ENCODE data around the gene NRG2. TPM values are rescaled to one million over a fixed set of nuclear protein-coding genes. Genes with fewer than 3 reads are reported as not detected.

NRG2 gene
- total and polyA plus RNA-seq, 4 donors, result 2.4 to 11.5 (median 7.3) TPM

- no peak overlapping the region for H3K4me3 ChIP-seq (ENCODE audit: low read depth, low read length)
- no peaks in the 10 kb centered on the region for H3K9me3 ChIP-seq (ENCODE audit: control insufficient read depth, insufficient read depth, low read length)
- WGBS (ENCODE audit: insufficient coverage), result 16% methylated on average over 3 of the region's 5 CpGs
- DNase-seq (ENCODE audit: low read depth in 4 of 6, low spot score in 6 of 6), result peak in 4 of 6 donors; percentile 31 to 85 (median 62)
- peaks cover 25% of the 10 kb centered on the region for H3K36me3 ChIP-seq (ENCODE audit: control insufficient read depth, insufficient read depth, low read length)
- H3K27me3 ChIP-seq (ENCODE audit: control insufficient read depth, insufficient read depth, low read length), result no peaks in the 10 kb centered on the region
- H3K4me1 ChIP-seq (ENCODE audit: control insufficient read depth, insufficient read depth, low read length), result peaks cover 15% of the 10 kb centered on the region
- H3K27ac ChIP-seq (ENCODE audit: low read depth, low read length), result no peak overlapping the region
Observed at GRCh38 chr5:139863855-139864558, 179.1 kb downstream of the NRG2 start.

GRCh38 chr5:139863361-139863760 is 179.7 kb downstream of the NRG2 start:
- Histone ChIP-seq H3K4me1 (ENCODE audit: control insufficient read depth, insufficient read depth, low read length) (peaks cover 15% of the 10 kb centered on the region), H3K36me3 (ENCODE audit: control insufficient read depth, insufficient read depth, low read length) (peaks cover 25% of the 10 kb centered on the region), H3K27ac (ENCODE audit: low read depth, low read length) (no peak overlapping the region), H3K9me3 (ENCODE audit: control insufficient read depth, insufficient read depth, low read length) (no peaks in the 10 kb centered on the region), H3K27me3 (ENCODE audit: control insufficient read depth, insufficient read depth, low read length) (no peaks in the 10 kb centered on the region), H3K4me3 (ENCODE audit: low read depth, low read length) (no peak overlapping the region)
- 75% methylated on average over 9 of the region's 9 CpGs for WGBS (ENCODE audit: insufficient coverage)
- DNase-seq (ENCODE audit: low read depth in 4 of 6, low spot score in 6 of 6), result peak in 1 of 6 donors; percentile 43

GRCh38 chr5:139862803-139863202 is 180.3 kb downstream of the NRG2 start:
- no peaks in the 10 kb centered on the region for H3K9me3 ChIP-seq (ENCODE audit: control insufficient read depth, insufficient read depth, low read length)
- no peak overlapping the region for H3K27ac ChIP-seq (ENCODE audit: low read depth, low read length)
- H3K27me3 ChIP-seq (ENCODE audit: control insufficient read depth, insufficient read depth, low read length), result no peaks in the 10 kb centered on the region
- H3K4me3 ChIP-seq (ENCODE audit: low read depth, low read length), result no peak overlapping the region
- peaks cover 30% of the 10 kb centered on the region for H3K36me3 ChIP-seq (ENCODE audit: control insufficient read depth, insufficient read depth, low read length)
- no peak for DNase-seq (ENCODE audit: low read depth in 4 of 6, low spot score in 6 of 6)
- 83% methylated on average over 1 of the region's 2 CpGs for WGBS (ENCODE audit: insufficient coverage)
- H3K4me1 ChIP-seq (ENCODE audit: control insufficient read depth, insufficient read depth, low read length), result peaks cover 18% of the 10 kb centered on the region

- no peaks in the 10 kb centered on the region for H3K9me3 ChIP-seq (ENCODE audit: control insufficient read depth, insufficient read depth, low read length)
- H3K4me1 ChIP-seq (ENCODE audit: control insufficient read depth, insufficient read depth, low read length), result peaks cover 22% of the 10 kb centered on the region
- DNase-seq (ENCODE audit: low read depth in 4 of 6, low spot score in 6 of 6), result no peak
- no peak overlapping the region for H3K27ac ChIP-seq (ENCODE audit: low read depth, low read length)
- no peaks in the 10 kb centered on the region for H3K27me3 ChIP-seq (ENCODE audit: control insufficient read depth, insufficient read depth, low read length)
- H3K4me3 ChIP-seq (ENCODE audit: low read depth, low read length), result no peak overlapping the region
- peaks cover 32% of the 10 kb centered on the region for H3K36me3 ChIP-seq (ENCODE audit: control insufficient read depth, insufficient read depth, low read length)
- WGBS (ENCODE audit: insufficient coverage), result 86% methylated on average over 2 of the region's 2 CpGs
Observed at GRCh38 chr5:139862313-139862712, 180.8 kb downstream of the NRG2 start.

GRCh38 chr5:139861889-139862207 is 181.3 kb downstream of the NRG2 start:
- H3K27ac ChIP-seq (ENCODE audit: low read depth, low read length), result no peak overlapping the region
- WGBS (ENCODE audit: insufficient coverage), result 84% methylated on average over 4 of the region's 4 CpGs
- peaks cover 22% of the 10 kb centered on the region for H3K4me1 ChIP-seq (ENCODE audit: control insufficient read depth, insufficient read depth, low read length)
- no peaks in the 10 kb centered on the region for H3K27me3 ChIP-seq (ENCODE audit: control insufficient read depth, insufficient read depth, low read length)
- no peak for DNase-seq (ENCODE audit: low read depth in 4 of 6, low spot score in 6 of 6)
- H3K36me3 ChIP-seq (ENCODE audit: control insufficient read depth, insufficient read depth, low read length), result peaks cover 33% of the 10 kb centered on the region
- no peak overlapping the region for H3K4me3 ChIP-seq (ENCODE audit: low read depth, low read length)
- no peaks in the 10 kb centered on the region for H3K9me3 ChIP-seq (ENCODE audit: control insufficient read depth, insufficient read depth, low read length)

- no peak overlapping the region for H3K27ac ChIP-seq (ENCODE audit: low read depth, low read length)
Observed at GRCh38 chr5:139861021-139861888, 181.8 kb downstream of the NRG2 start.

GRCh38 chr5:139859013-139859412 is 184.1 kb downstream of the NRG2 start:
- Histone ChIP-seq H3K27ac (ENCODE audit: low read depth, low read length) (no peak overlapping the region), H3K9me3 (ENCODE audit: control insufficient read depth, insufficient read depth, low read length) (no peaks in the 10 kb centered on the region), H3K27me3 (ENCODE audit: control insufficient read depth, insufficient read depth, low read length) (no peaks in the 10 kb centered on the region), H3K36me3 (ENCODE audit: control insufficient read depth, insufficient read depth, low read length) (peaks cover 48% of the 10 kb centered on the region), H3K4me1 (ENCODE audit: control insufficient read depth, insufficient read depth, low read length) (peaks cover 21% of the 10 kb centered on the region), H3K4me3 (ENCODE audit: low read depth, low read length) (no peak overlapping the region)
- no CpG with 5 or more reads among the region's 2 CpGs for WGBS (ENCODE audit: insufficient coverage)
- no peak for DNase-seq (ENCODE audit: low read depth in 4 of 6, low spot score in 6 of 6)

More at GRCh38 chr5:139861021-139861888, 181.8 kb downstream of the NRG2 start:
- WGBS (ENCODE audit: insufficient coverage), result 89% methylated on average over 9 of the region's 15 CpGs
- no peaks in the 10 kb centered on the region for H3K27me3 ChIP-seq (ENCODE audit: control insufficient read depth, insufficient read depth, low read length)
- no peaks in the 10 kb centered on the region for H3K9me3 ChIP-seq (ENCODE audit: control insufficient read depth, insufficient read depth, low read length)
- H3K4me3 ChIP-seq (ENCODE audit: low read depth, low read length), result no peak overlapping the region
- peaks cover 22% of the 10 kb centered on the region for H3K4me1 ChIP-seq (ENCODE audit: control insufficient read depth, insufficient read depth, low read length)
- no peak for DNase-seq (ENCODE audit: low read depth in 4 of 6, low spot score in 6 of 6)
- peaks cover 37% of the 10 kb centered on the region for H3K36me3 ChIP-seq (ENCODE audit: control insufficient read depth, insufficient read depth, low read length)

GRCh38 chr5:139856714-139857113 is 186.4 kb downstream of the NRG2 start:
- WGBS (ENCODE audit: insufficient coverage), result 79% methylated on average over 4 of the region's 4 CpGs
- no peak for DNase-seq (ENCODE audit: low read depth in 4 of 6, low spot score in 6 of 6)

GRCh38 chr5:139855946-139856540 is 187.1 kb downstream of the NRG2 start:
- no peaks in the 10 kb centered on the region for H3K9me3 ChIP-seq (ENCODE audit: control insufficient read depth, insufficient read depth, low read length)
- H3K4me3 ChIP-seq (ENCODE audit: low read depth, low read length), result no peak overlapping the region
- H3K36me3 ChIP-seq (ENCODE audit: control insufficient read depth, insufficient read depth, low read length), result peaks cover 64% of the 10 kb centered on the region
- no peak for DNase-seq (ENCODE audit: low read depth in 4 of 6, low spot score in 6 of 6)
- 82% methylated on average over 6 of the region's 6 CpGs for WGBS (ENCODE audit: insufficient coverage)
- no peak overlapping the region for H3K27ac ChIP-seq (ENCODE audit: low read depth, low read length)
- H3K4me1 ChIP-seq (ENCODE audit: control insufficient read depth, insufficient read depth, low read length), result peaks cover 7% of the 10 kb centered on the region
- no peaks in the 10 kb centered on the region for H3K27me3 ChIP-seq (ENCODE audit: control insufficient read depth, insufficient read depth, low read length)

More at GRCh38 chr5:139856714-139857113, 186.4 kb downstream of the NRG2 start:
- Histone ChIP-seq H3K36me3 (ENCODE audit: control insufficient read depth, insufficient read depth, low read length) (peaks cover 61% of the 10 kb centered on the region), H3K9me3 (ENCODE audit: control insufficient read depth, insufficient read depth, low read length) (no peaks in the 10 kb centered on the region), H3K4me3 (ENCODE audit: low read depth, low read length) (no peak overlapping the region), H3K27me3 (ENCODE audit: control insufficient read depth, insufficient read depth, low read length) (no peaks in the 10 kb centered on the region), H3K4me1 (ENCODE audit: control insufficient read depth, insufficient read depth, low read length) (peaks cover 9% of the 10 kb centered on the region), H3K27ac (ENCODE audit: low read depth, low read length) (no peak overlapping the region)

All from spinal cord (tissue), 10 donors.